HuH-7 (cell line): ENCODE data around the gene PRSS12.
"Not testable (repeated sequence)": the region's sequence is repeated elsewhere in the genome, so short reads cannot be mapped to it uniquely, and the experiment has no call there.

Experiments used
- DNase-seq: peaks from one replicate; pipeline ENCODE4 v3.0.0; 2011; ENCODE audit warnings: low spot score

The PRSS12 gene, protein sequence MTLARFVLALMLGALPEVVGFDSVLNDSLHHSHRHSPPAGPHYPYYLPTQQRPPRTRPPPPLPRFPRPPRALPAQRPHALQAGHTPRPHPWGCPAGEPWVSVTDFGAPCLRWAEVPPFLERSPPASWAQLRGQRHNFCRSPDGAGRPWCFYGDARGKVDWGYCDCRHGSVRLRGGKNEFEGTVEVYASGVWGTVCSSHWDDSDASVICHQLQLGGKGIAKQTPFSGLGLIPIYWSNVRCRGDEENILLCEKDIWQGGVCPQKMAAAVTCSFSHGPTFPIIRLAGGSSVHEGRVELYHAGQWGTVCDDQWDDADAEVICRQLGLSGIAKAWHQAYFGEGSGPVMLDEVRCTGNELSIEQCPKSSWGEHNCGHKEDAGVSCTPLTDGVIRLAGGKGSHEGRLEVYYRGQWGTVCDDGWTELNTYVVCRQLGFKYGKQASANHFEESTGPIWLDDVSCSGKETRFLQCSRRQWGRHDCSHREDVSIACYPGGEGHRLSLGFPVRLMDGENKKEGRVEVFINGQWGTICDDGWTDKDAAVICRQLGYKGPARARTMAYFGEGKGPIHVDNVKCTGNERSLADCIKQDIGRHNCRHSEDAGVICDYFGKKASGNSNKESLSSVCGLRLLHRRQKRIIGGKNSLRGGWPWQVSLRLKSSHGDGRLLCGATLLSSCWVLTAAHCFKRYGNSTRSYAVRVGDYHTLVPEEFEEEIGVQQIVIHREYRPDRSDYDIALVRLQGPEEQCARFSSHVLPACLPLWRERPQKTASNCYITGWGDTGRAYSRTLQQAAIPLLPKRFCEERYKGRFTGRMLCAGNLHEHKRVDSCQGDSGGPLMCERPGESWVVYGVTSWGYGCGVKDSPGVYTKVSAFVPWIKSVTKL

DNA sequence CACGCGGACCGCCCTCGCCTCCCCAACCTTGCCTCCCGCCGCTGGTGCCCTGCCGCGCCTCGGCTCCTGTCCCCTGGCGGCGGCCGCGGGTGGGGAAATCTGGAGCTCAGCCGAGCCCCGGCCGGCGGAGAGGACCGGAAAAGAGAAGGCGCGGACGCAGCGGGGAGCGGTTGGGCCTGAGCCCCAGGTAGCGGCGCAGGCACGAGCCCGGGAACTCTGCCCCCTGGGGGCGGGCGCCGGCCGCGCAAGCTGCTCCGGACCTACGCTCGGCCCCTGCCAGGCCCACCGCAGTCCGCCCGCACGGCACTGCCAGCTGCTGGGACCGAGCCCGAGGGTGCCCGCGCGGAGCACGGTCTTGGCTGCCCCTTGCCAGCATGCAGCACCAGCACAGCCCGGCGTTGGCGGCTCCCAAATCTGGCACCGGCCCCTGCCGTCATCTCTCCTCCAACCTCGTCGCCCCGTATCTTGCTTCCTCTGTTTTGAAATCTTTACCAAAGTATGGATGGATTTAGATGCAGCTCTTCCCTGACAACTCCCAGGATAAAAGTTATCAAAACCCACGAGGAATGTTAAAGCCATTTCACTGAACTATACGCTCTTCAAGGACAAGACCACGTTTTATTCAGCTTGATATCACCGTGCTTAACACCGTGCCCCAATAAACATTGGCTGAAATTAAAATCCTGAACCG, at the start of gene PRSS12:
PRSS12 (minus strand) TSS at position 161 of the 691 bp plus-strand sequence. CDS start 283 bp downstream, outside the sequence.
- peak; percentile 70 for DNase-seq

GRCh38 chr4:118400356-118400755, 47.6 kb upstream of the PRSS12 start:
- no peak for DNase-seq

DNA sequence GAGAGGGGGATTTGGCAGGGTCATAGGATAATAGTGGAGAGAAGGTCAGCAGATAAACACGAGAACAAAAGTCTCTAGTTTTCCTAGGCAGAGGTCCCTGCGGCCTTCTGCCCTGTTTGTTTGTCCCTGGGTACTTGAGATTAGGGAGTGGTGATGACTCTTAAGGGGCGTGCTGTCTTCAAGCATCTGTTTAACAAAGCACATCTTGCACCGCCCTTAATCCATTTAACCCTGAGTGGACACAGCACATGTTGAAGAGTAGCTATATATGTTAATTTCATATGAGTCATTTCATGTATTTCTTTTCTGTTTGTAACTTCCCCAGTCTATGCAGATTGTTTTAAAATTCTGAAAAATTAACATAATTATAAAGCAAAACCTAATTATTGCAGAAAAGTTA, 47.1 kb upstream of the PRSS12 start:
- not testable (repeated sequence) for DNase-seq

DNA sequence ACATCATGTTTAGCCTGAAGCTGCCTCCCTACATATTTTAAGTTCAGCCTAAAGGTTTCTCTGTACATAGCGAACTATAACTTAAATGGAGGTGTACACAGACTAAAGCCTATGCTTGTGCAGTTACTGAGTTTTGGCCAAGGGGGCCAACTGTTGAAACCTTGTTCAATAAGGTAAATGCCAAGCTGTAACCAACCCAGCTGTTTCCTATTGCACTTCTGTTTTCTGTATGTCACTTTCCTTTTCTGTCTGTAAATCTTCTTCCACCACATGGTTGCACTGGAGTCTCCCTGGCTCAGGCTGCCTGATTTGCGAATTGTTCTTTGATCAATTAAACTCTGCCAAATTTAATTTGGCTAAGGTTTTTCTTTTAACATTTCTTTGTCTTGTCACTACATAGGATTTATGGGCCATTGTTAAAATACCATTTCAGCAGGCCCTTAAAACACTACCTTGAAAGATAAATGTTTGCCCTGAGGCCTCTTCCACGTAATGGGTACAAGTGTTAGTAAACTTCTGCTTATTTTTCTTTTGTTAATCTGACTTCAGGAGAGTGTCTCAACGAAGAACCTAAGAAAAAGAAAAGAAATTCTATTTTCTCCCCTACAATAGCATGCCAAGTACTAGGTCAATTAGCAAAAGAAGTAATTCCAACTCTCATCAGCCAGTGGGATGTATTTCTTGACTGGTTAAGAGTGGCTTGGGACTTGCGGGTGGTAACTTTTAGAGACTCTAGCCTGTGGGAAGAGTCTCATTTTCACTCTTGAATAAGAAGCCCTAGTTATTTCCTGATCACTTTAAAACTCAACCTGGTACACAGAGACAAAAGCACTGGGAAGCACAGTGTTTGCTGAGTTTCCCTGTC, 45.7 kb upstream of the PRSS12 start:
- DNase-seq = no peak

DNA sequence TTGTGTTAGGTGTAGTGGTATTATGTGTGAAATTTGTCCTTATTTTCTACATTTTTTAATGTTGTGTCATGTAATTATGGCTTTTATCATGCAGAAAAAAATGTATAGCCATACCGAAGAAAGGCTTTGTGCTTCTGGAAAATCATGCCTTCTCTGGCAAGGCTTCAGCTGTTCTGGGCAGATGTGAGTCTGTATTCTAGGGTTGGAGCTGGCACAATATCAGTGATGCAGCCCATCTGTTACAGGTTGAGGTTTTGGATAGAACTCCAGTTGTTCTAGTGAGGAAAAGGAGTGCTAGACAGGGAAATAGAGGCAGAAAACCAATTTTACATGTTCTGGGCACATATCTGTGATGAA, 44.8 kb upstream of the PRSS12 start:
- DNase-seq = no peak

DNA sequence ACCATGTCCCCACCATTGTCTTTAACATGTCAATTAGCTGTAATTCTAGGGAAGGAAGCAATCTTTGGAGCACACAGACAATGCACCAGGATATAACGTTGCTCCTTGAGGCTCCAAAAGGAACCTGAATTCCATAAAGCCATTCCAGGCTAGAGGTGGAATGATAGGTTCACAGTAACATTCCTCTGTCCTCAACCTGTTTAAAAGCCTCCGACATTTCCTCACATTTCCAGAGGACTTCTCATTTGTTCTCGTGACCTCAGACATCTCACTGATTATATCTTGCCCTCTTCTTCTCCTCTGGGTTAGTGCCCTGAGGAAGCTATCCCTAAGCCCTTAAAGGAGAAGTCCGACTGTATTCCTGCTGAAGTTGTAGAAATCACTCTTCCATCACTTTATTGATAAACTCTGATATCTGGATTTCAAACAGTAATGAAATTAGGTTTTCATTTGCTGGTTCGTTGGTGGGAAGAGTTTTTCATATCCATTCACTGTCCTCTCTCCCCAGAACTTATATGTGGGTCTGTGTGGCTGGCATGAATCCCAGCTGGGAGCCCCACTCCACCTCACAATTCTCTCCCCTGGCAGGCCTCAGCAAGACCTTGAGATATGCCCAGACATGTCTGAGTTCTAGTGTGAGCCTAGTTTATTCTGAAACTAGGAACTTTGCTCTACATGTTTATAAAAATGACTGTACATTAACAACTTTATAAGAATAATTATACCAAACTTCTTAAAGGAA, 44.2 kb upstream of the PRSS12 start:
- no peak for DNase-seq

GRCh38 chr4:118395057-118395644, 42.3 kb upstream of the PRSS12 start:
- DNase-seq = no peak

DNA sequence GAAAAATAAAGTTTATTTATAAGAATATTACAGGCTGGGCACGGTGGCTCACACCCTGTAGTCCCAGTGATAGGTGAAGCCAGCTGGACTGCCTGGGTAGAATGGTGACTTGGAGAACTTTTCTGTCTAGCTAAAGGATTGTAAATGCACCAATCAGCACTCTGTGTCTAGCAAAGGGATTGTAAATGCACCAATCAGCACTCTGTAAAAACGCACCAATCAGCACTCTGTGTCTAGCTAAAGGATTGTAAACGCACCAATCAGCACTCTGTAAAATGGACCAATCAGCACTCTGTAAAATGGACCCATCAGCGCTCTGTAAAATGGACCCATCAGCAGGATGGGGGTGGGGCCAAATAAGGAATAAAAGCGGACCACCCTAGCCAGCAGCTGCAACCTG, 39.7 kb upstream of the PRSS12 start:
- not testable (repeated sequence) for DNase-seq

- no peak for DNase-seq
Observed at GRCh38 chr4:118390121-118390520, 37.3 kb upstream of the PRSS12 start.

DNA sequence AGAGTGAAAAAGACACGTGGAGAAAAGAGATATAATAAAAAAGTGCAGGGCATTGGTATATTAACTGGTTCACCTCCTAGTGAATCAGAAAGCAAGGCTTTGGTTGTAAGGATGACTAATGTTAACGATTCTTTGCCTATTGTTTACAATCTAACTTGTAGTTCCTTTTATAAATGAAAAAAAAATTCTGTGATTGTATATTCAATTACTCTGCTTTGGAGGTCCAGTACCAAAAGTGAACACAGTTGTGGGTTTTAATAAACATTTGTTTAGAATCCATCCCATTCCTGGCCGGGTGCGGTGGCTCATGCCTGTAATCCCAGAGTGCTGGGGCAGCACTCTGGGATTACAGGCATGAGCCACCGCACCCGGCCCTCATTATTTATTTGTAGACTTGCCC, 36.9 kb upstream of the PRSS12 start:
- no peak for DNase-seq

DNA sequence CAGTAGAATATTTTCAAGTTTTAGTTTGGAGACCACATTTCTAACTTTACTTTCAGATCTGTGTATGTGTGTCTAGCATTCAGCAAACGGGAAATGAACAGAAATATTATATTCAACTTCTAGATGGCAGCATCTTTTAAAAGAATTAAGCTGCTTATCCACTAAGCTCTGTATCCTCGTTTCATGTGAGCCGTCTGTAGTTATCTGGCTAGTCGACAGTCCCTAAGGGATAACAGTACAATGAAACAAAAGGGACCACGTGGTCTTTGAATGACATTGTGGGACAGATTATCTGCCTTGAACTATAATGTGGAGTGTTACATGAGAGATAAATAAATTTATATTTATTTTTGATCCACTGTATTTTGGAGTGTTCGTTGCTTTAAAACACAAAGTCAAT, 35.8 kb upstream of the PRSS12 start:
- no peak for DNase-seq

DNA sequence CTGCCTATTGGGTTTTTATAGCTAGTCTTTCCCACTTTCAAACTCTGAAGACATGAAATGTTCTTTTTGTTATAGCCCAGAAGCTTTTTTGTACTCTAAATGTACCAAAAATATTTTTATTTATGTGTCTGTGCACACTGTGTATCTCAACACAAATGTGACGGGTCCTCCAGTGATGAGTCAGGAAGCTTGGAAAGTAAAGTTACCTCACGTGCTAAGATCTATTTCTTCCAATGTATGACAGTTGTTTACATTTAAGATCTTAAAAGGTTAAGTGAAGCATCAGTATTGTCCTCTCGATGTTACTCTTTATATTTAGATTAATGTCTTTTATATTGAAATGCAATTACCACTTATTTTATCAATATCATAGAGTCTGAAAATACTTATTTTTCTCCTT, 29.1 kb upstream of the PRSS12 start:
- no peak for DNase-seq

GRCh38 chr4:118373614-118374255, 20.9 kb upstream of the PRSS12 start:
- DNase-seq = no peak

DNA sequence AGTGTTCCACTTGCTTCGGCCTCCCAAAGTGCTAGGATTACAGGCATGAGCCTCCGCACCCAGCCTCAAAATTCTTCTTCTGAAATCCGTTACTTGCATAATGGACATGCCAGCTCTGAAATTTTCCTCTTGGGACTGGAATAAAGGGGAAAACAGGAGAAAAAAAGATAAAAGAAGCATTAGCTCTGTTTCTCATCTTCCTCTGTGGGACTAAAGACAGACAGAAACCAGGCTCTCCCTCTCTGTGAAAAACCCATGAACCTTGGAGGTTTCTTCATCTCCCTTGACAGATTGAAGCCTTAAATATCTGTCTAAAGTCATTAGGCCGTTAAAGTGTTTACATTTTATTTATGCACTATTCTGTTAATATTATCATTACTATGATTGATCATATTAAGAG, 19.4 kb upstream of the PRSS12 start:
- DNase-seq = no peak

GRCh38 chr4:118369231-118369630, 16.4 kb upstream of the PRSS12 start:
- DNase-seq = no peak

GRCh38 chr4:118367872-118368271, 15.1 kb upstream of the PRSS12 start:
- no peak for DNase-seq

DNA sequence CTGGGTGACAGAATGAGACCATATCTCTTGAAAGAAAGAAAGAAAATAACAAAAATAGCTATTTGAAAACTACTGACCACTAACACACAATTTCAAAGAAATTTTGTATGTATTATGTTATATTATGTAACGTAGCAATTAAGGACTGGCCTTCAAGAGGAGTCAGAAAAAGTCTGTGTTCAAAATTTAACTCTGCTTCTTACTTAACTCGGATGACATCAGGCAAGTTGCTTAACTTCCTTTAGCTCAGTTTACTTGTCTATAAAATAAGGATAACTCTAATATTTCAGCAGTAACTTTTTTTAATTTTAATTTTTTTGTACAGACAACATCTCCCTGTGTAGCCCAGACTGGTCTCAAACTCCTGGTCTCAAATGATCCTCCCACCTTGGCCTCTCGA, 14.6 kb upstream of the PRSS12 start:
- DNase-seq = no peak

GRCh38 chr4:118363166-118363565, 10.4 kb upstream of the PRSS12 start:
- no peak for DNase-seq

GRCh38 chr4:118361192-118361591, 8.4 kb upstream of the PRSS12 start:
- no peak for DNase-seq

GRCh38 chr4:118360106-118360505, 7.3 kb upstream of the PRSS12 start:
- no peak for DNase-seq
